Suprapubic skin (tissue), 3 donors: Measurements from ENCODE around the gene ZDHHC16.

Experiments used
- EP300 ChIP-seq: sonication (generic); formaldehyde crosslinking; IDR thresholded peaks from one replicate; pipeline ENCODE4 v1.6.1; 2017; ENCODE audit warnings: antibody characterized with exemption
- TF ChIP-seq, protein P1 (sequence below), 2 donors: fragments of 200-600 bp in 1 of 2; fragments of 450-650 bp in 1 of 2; sonication (generic) in 1 of 2; IDR thresholded peaks; one replicate each; pipeline ENCODE4 v1.5.1; 2016 to 2019; ENCODE audit warnings: antibody characterized with exemption in 2 of 2, mild to moderate bottlenecking in 1 of 2, moderate library complexity in 1 of 2

DNA sequence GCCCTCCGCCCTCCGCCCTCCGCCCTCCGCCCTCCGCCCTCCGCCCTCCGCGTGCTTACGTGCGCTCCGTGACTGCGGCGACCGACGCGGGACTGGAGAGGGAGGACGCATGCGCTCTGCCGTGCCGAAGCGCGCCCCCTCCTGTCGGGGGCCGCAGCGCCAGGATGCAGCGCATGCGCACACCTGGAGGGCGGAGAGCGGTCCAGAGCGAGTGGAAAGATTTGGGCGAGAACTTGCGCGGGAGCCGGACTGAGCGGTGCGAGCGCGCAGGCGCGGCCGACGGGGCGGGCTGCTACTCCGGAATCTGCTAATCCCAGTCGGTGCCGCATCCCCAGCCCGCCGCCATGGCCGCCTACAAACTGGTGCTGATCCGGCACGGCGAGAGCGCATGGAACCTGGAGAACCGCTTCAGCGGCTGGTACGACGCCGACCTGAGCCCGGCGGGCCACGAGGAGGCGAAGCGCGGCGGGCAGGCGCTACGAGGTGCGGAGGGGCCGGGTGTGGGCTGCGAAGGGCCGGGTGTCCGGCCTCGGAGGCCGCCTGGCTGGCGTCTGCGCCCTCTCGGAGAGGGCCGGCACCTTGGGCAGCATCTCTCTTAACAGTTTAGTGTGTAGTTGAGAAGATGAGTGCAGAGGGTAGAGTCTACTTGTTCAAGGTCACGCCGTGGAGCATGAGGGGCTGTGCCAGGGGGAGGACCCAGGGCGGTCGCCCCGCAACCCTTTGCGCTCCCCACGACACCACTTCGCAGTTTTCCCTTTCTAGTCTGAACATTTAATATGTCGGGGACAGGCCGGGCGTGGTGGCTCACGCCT, 19.8 kb upstream of the ZDHHC16 start, which contains the start of gene PGAM1:
- TF ChIP-seq EP300: no peak
- TF ChIP-seq, protein P1, sequence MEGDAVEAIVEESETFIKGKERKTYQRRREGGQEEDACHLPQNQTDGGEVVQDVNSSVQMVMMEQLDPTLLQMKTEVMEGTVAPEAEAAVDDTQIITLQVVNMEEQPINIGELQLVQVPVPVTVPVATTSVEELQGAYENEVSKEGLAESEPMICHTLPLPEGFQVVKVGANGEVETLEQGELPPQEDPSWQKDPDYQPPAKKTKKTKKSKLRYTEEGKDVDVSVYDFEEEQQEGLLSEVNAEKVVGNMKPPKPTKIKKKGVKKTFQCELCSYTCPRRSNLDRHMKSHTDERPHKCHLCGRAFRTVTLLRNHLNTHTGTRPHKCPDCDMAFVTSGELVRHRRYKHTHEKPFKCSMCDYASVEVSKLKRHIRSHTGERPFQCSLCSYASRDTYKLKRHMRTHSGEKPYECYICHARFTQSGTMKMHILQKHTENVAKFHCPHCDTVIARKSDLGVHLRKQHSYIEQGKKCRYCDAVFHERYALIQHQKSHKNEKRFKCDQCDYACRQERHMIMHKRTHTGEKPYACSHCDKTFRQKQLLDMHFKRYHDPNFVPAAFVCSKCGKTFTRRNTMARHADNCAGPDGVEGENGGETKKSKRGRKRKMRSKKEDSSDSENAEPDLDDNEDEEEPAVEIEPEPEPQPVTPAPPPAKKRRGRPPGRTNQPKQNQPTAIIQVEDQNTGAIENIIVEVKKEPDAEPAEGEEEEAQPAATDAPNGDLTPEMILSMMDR (IDR thresholded peaks at IDR 0.05): peak; percentile 40 to 74
